HG02870 (cell line): ENCODE data around the gene STX5.
A peak's percentile ranks its signal among the peaks of the same experiment; 100 is the strongest.
"Not testable (repeated sequence)": the region's sequence is repeated elsewhere in the genome, so short reads cannot be mapped to it uniquely, and the experiment has no call there.

ENCODE experiments used
- ATAC-seq: cut with Tn5 transposase; IDR thresholded peaks from one replicate; pipeline ENCODE4 v1.9.1; 2021; ENCODE audit warnings: mild to moderate bottlenecking, moderate library complexity; ENCODE audit not compliant: unreplicated experiment

Gene STX5

DNA sequence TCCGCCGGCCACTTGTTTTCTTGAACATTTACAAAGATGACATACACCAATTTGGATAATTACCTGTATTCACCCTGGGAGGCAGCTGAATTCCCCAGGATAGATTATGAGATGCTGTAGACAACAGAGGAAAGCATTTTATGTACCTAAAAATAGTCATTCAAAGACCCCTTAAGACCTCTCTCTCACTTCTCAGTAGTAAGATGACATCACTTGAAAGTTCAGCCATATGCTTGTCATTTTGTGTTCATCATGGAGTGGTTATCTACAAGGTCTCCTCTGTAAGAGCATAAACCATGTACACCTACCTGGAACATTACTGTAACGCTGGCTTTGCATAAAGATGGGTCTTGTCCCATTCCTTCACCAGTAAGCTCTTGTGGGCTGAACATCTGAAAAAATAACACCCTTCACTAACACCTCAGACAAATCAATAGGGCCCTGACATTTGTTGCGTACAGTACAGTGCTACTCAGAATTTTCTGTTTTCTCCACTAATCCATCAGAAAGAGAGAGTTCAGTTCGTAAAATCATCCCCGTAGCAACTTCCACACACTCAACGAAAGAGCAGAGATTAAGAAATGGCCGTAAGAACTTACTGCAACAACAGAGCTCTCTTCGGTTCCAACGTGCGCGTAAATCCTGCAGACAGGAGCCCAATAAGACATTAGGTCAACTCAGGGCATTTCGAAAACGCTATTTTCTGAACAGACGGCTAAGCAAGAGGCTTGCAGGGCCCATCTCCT lies 23.1 kb upstream of the STX5 start:
- no peak for ATAC-seq

DNA sequence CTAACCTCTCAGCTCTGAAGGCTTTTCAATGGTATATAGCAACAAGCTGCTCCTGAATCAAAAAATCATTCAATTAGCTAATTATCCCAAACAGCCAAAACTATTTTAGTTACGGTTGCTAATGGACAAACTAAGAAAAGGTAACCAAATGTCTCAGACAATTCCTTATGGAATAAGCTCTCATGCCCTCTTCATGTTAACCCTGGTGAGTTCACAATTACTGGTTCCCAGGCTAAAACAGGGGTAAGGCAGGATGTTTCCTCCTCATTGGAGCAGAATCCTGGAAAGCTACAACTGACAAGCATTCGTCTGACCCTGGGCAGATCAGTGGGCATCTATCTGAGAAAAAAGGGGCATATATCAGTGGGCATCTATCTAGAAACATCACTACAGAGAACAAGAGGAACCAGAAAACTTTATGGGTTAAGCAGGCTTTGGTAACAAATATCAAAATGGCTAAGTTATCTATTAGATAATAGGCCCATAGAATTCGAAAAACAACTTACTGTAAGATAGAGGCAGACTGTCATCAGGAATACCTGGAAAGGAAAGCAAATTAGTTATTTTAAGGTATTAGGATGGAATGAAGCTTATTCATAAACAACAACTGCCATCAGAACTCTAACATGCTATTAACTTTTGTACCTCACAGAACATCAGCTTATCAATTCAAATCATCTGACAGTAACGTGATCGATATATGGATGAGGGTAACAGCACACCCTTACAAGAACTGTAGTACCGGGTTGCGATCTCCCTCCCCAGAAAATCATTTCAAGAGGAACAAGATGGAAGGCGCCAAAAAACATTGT lies 22.4 kb upstream of the STX5 start:
- ATAC-seq: no peak

DNA sequence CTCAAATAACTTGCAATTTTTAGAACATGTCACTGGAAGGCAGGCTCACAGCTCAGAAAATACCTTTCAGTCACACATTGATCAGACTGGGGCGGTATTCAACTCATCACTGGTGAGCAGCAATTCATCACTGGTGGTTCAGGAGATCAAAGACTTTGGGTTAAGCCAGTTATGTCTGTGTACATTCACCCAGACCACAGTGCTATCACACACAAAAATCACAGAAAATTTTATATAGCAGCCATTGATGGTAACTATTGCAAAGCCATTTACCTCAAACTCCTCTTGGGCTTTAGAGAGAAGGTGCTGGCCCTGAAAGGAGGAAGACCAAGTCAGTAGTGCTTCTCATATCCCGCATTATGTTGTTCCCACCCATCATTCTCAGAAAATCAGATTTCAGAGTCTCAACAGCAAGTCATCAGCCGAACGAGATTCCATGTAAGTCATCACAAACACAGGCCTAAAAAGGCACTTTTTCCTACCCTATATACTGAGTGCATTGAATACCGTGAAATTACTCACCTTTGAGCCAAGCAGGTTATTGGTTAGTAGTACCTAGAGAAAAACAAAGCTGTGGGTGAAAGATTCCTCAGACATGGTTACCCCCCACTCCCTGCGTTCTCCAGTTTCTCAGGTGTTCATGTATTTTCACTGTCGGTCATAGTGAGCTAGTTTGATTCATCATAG lies 21.6 kb upstream of the STX5 start:
- no peak for ATAC-seq

DNA sequence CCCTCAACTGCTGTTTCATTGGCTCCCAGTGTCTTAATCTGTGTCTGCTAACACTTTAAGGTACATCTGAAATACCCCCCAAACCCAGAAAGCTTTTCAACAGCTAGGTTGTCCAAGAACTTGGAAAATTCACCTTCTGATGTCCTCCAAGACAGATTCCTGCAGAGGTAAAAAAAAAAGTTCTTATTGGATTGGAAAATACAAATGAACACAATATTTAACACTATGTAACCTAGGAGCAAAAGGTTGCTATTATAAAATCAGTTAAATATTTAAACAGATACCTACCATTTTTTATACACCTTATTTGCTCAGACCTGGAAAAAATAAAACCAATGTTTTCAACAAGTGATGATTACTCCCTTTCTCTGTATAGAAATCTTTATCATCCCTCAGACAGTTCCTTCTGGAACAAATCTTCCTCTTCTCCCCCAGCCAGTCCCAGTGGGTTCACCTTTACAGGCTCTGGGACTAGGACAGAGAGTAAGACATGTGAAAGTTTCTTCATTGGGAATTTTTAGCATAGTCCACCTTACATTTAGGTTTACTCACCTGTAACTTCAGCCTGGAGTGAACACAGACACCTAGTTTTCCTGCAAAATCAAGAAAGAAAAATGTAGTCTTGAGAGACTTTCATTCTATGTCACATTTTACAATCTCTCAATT lies 20.8 kb upstream of the STX5 start:
- ATAC-seq: no peak

DNA sequence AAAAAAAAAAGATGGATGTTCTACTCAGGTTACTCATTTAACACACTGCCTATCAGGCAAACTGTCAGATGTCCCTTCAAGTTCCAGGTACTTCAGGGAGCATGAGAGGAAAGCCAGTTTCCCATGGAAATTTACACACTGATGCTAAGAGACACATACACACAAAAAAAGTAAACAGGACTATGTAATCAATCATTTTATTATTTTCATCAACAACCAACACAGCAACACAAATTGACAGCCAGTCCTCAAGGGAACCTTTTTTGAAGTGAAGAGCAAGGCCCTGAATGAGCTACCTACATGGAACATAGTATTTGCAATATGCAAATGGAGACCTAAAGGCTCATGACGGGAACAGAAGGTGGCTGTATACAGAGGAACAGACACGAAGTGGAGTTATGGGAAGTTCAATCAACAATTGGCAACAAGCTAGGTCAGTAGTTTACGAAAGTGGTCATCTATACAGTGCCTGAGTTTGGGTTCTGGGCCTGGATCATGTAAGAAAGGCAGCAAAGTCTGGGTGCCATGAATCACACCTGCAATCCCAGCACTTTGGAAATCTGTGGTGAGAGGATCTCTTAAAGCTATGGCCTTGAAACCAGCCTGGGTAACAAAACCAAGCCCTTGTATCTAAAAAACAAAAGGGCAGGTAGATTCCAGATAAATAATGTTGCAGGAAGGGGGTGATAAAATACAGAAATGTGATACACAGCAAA lies 20.1 kb upstream of the STX5 start:
- ATAC-seq: no peak

DNA sequence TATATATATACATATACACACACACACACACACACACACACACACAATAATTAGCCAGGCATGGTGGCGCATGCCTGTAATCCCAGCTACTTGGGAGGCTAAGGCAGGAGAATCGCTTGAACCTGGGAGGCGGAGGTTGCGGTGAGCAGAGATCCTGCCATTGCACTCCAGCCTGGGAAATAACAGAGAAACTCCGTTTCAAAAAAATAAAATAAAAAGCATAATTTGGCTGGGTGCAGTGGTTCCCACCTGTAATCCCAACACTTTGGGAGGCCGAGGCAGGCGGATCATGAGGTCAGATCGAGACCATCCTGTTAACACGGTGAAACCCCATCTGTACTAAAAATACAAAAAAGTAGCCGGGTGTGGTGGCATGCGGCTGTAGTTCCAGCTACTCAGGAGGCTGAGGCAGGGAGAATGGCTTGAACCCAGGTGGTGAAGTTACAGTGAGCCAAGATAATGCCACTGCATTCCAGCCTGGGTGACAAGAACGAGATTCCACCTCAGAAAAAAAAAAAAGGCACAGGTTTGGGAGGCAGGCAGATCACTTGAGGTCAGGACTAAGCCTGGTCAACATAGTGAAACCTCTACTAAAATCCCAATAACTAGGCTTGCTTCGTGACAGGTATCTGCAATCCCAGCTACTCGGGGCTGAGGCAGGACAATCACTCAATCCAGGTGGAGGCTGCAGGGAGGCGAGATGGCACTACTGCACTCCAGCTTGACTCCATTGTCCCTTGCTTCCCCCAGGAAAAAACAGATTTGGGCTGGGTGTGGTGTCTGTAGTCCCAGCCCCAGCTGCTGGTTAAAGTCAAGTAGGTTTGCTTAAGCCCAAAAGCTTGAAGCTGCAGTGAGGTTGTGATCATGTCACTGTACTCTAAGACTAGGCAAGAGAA lies 19.3 kb upstream of the STX5 start:
- ATAC-seq: no peak

DNA sequence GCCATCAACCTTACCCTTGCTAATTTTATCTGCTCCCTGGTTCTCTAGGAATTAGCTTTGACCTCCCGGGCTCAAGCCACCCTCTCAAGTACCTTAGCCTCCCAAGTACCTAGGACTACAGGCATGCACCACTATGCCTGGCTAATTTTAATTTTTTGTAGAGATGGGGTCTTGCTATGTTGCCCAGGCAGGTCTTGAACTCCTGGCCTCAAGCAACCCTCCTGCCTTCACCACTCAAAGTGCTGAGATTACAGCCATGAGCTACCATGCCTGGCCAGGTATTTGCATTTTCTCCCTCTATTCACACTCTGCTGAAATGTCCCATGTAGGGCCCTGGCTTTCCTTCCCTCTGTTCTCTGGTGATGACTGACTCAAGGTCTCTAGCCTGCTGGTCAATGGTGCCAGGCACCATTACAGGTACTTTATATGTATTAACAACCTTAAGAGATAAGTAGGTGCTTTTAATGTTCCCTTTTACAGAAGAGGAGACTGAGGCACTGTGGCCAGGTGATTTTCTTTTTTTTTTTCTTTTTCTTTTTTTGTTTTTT lies 16.0 kb upstream of the STX5 start:
- ATAC-seq: no peak

DNA sequence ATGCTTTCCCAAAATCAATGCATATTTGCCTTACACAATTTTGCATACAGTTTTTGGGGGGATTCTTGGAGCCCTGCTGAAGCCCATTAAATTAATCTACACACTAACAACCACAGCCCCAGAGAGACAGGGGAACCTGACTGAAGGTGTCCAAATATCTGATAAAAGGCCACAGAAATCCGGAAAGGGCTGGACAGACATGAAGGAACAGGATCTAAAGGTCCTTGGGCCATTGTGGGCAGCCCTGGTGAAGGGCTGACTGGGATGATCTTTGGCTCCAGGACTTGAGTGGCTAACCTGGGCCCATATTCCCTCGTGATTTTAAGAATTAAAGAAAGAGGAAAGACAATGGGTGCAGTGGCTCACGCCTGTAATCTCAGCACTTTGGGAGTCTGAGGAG lies 14.3 kb upstream of the STX5 start:
- no peak for ATAC-seq

DNA sequence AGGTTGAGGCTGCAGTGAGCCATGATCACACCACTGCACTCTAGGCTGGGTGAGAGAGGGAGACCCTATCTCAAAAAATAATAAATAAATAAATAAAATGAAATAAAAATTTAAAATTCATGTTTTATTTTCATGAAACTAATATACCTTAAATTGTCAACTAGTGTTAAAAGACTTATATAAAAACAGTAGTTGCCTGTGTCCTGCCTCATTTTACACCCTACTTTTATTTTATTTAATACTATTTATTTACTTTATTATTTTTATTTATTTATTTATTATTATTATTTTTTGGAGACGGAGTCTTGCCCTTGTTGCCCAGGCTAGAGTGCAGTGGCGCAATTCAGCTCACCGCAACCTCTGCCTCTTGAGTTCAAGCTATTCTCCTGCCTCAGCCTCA lies 12.3 kb upstream of the STX5 start:
- no peak for ATAC-seq

DNA sequence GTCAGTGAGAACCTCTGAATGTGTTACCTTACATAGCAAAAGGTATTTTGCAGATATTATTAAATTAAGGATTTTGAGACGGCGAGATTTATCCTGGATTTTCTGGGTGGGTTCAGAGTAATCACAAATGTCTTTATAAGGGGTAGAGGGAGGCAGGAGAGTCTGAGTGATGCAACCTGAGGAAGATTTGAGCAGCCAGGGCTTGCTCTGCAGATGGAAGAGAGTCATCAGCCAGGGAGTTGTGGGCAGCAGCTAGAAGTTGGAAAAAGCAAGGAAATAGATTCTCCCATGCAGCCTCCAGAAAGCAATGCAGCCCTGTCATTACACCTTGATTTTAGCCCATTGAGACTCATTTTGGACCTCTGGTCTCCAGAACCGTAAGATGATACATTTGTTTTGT lies 11.6 kb upstream of the STX5 start:
- ATAC-seq: no peak

DNA sequence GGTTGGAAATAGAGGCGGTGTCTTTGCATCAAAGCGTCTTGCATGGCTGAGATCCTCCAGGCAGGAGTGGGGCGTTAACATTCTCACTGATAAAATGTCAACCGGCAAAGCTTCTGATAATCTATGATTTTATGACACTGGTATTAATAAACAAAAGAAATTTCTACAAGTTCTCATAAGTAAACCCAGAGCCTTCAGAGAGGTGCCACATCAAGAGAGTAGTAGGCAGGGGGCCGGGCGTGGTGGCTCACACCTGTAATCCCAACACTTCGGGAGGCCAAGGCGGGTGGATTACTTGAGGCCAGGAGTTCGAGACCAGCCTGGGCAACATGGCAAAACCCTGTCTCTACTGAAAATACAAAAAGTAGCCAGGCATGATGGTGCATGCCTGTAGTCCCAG lies 11.0 kb upstream of the STX5 start:
- ATAC-seq: not testable (repeated sequence)

DNA sequence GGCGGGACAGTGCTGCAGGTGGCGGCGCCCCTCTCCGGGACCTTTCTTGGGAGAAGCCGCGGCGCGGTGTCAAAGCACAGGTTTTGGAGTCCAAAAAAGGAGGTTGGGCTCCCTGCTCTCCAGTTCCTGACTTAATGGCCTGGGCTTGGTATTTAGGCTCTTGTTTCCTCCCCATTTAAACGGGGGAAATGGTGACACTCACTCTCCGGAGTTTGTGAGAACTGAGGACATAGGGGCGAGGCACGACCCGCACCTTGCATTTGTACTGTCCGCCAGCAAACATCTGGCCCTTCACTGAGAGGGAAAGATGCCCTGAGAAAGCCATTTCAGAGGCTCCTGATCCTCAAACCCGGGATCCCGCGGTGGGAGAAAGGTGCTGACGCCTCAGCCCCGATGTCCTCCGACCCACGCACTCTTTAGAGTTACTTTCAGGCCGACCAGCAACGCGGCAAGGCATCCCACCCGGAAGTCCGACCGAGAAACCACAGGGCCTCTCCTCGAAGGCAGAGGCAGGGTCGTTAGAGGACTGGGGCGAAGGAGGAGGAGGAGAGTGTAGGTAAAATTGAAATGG lies 10.4 kb upstream of the STX5 start:
- ATAC-seq: no peak

DNA sequence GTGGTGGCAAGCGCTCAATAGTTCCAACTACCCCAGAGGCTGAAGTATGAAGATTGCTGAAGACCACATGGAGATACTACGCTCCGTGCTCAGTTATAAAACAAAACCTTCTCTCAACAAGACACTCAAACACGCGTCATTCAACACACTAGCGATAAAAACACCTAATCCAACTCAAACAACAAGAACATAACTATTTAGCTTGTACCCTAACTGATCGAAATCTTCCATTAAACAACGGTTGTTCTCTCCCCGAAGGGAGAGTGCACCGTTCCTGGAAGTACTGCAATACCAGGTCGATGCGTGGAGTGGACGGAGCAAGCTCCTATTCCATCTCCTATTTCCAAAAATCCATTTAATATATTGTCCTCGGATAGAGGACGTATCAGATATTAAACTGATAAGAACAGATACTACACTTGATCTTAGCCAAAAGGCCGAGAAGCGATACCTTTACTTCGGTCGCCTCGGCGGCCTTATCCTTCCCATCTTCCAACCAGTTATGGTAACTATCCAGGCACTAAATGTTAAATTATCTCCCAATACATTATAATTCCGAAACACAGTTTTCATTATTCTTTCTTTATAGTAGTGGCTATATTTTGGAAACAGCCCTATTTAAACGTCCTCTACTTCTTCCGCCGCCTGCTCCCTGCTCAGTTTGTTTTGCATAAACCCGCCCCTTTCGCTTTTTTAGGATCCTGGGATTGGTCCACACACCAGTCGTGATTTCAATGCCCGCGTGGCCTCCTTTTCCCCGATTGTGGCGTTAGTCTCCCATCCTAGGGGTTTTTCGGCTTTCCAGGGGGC lies 9.7 kb upstream of the STX5 start:
- ATAC-seq: peak; percentile 64

DNA sequence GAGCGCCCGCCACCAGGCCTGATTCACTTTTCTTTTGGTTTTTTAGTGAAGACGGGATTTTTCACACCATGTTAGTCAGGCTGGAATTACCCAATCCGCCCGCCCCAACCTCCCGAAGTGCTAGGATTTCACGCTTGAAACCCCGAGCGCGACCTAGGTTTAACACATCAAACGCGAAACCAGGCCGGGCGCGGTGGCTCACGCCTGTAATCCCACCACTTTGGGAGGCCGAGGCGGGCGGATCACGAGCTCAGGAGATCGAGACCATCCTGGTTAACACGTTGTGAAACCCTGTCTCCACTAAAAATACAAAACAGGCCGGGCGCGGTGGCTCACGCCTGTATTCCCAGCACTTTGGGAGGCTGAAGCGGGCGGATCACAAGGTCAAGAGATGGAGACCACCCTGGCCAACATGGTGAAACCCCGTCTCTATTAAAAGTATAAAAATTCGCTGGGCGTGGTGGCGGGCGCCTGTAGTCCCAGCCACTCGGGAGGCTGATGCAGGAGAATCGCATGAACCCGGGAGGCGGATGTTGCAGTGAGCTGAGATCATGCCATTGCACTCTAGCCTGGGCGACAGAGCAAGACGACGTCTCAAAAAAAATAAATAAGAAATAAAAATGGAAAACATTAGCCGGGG lies 9.0 kb upstream of the STX5 start:
- ATAC-seq: peak; percentile 17

DNA sequence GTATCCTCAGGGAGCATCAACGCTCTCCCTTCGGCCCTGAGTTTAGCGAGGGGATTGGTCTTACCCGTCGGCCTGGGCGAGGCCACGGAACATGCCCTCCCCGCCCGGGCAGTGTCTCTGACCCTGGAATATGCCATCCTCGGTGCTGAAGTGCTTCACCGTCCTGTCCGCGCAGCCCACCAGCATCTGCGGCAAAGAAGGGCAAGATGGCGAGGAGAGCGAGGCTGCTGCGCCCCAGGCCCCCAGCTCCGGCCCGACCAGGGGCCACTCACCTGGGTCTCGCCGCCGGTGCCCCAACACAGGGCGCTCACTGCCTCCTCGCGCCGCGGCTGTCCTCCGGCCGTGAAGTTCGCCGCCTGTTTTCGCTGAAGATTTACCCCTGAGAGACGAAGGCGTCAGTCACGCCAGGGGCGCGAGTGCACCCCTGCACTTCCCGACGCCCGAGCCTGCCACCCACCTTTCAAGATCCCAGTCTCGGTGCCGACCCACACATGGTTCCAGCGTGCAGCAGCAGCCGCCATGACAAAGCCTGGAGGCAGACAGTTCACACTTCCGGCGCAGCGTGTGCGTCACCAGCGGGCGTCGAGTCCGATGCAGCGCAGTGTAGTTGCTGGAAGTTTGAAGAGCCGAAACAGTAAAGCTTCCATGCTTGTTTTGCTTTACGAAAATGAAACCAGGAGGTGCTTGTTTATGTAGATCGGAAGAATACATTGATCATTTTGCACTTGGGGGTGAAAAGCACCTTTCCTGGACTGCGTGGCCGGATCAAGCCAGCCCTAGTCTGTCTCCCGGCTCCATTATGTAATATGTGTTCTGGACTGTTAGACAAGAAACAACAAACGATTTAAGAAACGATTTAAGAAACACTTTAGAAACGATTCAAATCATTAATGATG lies 7.4 kb upstream of the STX5 start, which contains the start of gene WDR74:
TSS of gene WDR74 (minus strand) at position 541 of the 896 bp plus-strand sequence. CDS start at position 521, 20 bp downstream.
- ATAC-seq: peak; percentile 33

DNA sequence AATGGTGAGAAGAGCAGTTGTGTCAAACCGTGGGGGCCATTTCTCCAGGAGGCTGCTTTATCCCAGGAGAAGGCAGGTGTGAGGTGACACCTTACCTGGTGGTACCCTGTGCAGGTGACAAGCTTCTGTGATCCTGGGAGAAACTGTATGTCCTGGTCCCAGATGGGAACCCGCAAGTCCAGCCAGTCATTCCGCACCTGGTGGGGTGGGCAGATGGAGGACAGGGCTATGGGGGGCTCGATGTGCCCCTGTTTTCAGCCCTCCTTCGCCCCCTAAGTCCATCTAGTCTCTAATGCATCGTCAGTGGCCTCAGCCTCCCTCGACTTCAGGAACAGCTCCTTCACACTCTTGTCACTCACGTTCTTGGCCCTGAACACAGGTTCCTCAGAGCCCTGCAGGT lies 3.5 kb upstream of the STX5 start:
- no peak for ATAC-seq
